HepG2 (cell line): ENCODE data around the gene MYD88. TPM values are rescaled to one million over a fixed set of nuclear protein-coding genes. Genes with fewer than 3 reads are reported as not detected.
A peak's percentile ranks its signal among the peaks of the same experiment; 100 is the strongest.

Experiments used
- DNMT3B ChIP-seq: conservative IDR thresholded peaks from 2 replicates; pipeline ENCODE4 v1.6.1; 2016; ENCODE audit warnings: missing biosample characterization, control low read depth
- ETV6 ChIP-seq: sonication (generic); formaldehyde crosslinking; conservative IDR thresholded peaks from 2 replicates; pipeline ENCODE4 v1.4.0; 2020; ENCODE audit warnings: missing genetic modification reagents
- GATA4 ChIP-seq: sonication (generic); IDR thresholded peaks from 2 replicates; pipeline ENCODE4 v1.6.1; 2016; ENCODE audit warnings: antibody characterized with exemption, low read depth, borderline replicate concordance
- KDM6A ChIP-seq: IDR thresholded peaks from 2 replicates; pipeline ENCODE4 v1.6.1; 2016; ENCODE audit warnings: low read depth
- MAX ChIP-seq: IDR thresholded peaks from 2 replicates; pipeline ENCODE4 v1.6.1; 2012; ENCODE audit warnings: inconsistent platforms
- RBM39 ChIP-seq: fragments of 200-400 bp; formaldehyde crosslinking; IDR thresholded peaks from one replicate; pipeline ENCODE4 v1.6.1; 2018; ENCODE audit warnings: antibody characterized with exemption, mild to moderate bottlenecking, low read depth, low read length; ENCODE audit not compliant: poor library complexity, severe bottlenecking
- REPIN1 ChIP-seq: sonication (generic); formaldehyde crosslinking; IDR thresholded peaks from 2 replicates; pipeline ENCODE4 v1.8.0; 2022; ENCODE audit warnings: missing genetic modification reagents, low read depth, mild to moderate bottlenecking, borderline replicate concordance
- SOX6 ChIP-seq, 2 experiments: fragments of 450-650 bp in 1 of 2; sonication (generic) in 1 of 2; formaldehyde crosslinking in 1 of 2; IDR thresholded peaks; 2 replicates each; pipeline versions ENCODE4 v1.4.0 to v1.6.1; 2017 to 2020; ENCODE audit warnings: antibody characterized with exemption in 1 of 2, mild to moderate bottlenecking in 1 of 2, missing genetic modification reagents in 1 of 2
- TERF1 ChIP-seq: sonication (generic); formaldehyde crosslinking; IDR thresholded peaks from 2 replicates; pipeline ENCODE4 v1.8.0; 2022; ENCODE audit warnings: mild to moderate bottlenecking, missing genetic modification reagents, moderate library complexity
- UBTF ChIP-seq: sonication (generic); formaldehyde crosslinking; IDR thresholded peaks from 2 replicates; pipeline ENCODE4 v1.4.0; 2020; ENCODE audit warnings: mild to moderate bottlenecking, missing genetic modification reagents
- ZNF235 ChIP-seq: sonication (generic); formaldehyde crosslinking; IDR thresholded peaks from 2 replicates; pipeline ENCODE4 v1.8.1; 2023; ENCODE audit warnings: mild to moderate bottlenecking, missing genetic modification reagents, borderline replicate concordance
- ZNF329 ChIP-seq: sonication (generic); formaldehyde crosslinking; IDR thresholded peaks from 2 replicates; pipeline ENCODE4 v1.9.0; 2021; ENCODE audit warnings: low read depth, mild to moderate bottlenecking, missing genetic modification reagents
- ZNF484 ChIP-seq: sonication (generic); formaldehyde crosslinking; IDR thresholded peaks from 2 replicates; pipeline ENCODE4 v1.5.1; 2020; ENCODE audit warnings: mild to moderate bottlenecking, low read depth, missing genetic modification reagents, borderline replicate concordance
- ZNF619 ChIP-seq: sonication (generic); formaldehyde crosslinking; IDR thresholded peaks from 2 replicates; pipeline ENCODE4 v1.4.0; 2020; ENCODE audit warnings: mild to moderate bottlenecking, missing genetic modification reagents
- ZNF737 ChIP-seq: sonication (generic); formaldehyde crosslinking; IDR thresholded peaks from 2 replicates; pipeline ENCODE4 v1.5.0; 2020; ENCODE audit warnings: missing genetic modification reagents, mild to moderate bottlenecking, borderline replicate concordance
- polyA plus RNA-seq, 8 experiments: library from polyadenylated mRNA; depleted of rRNA in 3 of 8; stranded (reverse) in 7 of 8; unstranded in 1 of 8; fragments of >200 nt; fragmentation: Illumina TruSeq in 4 of 8; extraction: Trizol in 4 of 8; gene quantifications; 2 replicates each; pipeline versions ENCODE4 v1.2.1 to v1.2.3, GENCODE V29; 2011 to 2016; ENCODE audit warnings: low read depth in 4 of 8, missing spikeins in 1 of 8, mixed read lengths in 1 of 8; ENCODE audit not compliant: insufficient read depth in 1 of 8
- total RNA-seq, 5 experiments: library from RNA; depleted of rRNA; stranded (reverse); fragments of >200 nt; fragmentation: Illumina TruSeq; extraction: Trizol; gene quantifications; 2 replicates each; pipeline ENCODE4 v1.2.3, GENCODE V29; 2016; ENCODE audit warnings: low read depth in 1 of 5
- TF ChIP-seq, protein P1 (sequence below): conservative IDR thresholded peaks from 2 replicates; pipeline ENCODE4 v1.6.1; 2018; ENCODE audit warnings: missing genetic modification reagents
- TF ChIP-seq, protein P2 (sequence below): sonication (generic); formaldehyde crosslinking; IDR thresholded peaks from 2 replicates; pipeline ENCODE4 v1.5.0; 2020; ENCODE audit warnings: missing genetic modification reagents, mild to moderate bottlenecking, borderline replicate concordance
- TF ChIP-seq, protein P3 (sequence below), 2 experiments: sonication (generic) in 1 of 2; formaldehyde crosslinking in 1 of 2; IDR thresholded peaks; 2 replicates each; pipeline versions ENCODE4 v1.4.0 to v1.6.1; 2016 to 2020; ENCODE audit warnings: borderline replicate concordance in 1 of 2, low read depth in 1 of 2, mild to moderate bottlenecking in 1 of 2, missing genetic modification reagents in 1 of 2

Gene MYD88
- total and polyA plus RNA-seq, 2 of the 13 experiments (the other 11 are each of a cell fraction or from before 2014, with no cell fraction given), result 7.6 to 32.7 TPM

DNA sequence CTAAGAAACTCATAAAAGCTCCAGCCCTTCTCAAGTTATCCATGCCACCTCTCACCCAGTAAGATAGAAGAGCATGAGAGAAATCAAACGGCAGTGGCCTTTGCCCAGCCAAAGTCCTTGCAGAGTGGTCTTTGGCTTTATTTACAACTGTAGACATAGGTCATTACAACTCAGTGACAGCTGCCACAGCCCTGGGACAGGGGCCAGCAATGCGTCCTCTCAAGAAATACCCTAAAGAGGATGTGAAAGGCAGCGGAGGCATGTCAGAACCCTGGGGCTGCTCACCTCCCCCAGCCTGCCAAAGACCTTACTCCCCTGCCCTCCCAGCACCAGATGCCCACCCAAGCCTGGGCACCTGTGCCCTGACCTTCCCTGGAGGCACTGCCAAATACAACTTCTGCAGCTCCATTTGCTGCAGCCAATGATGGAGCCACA lies 7.8 kb upstream of the MYD88 start (continued):
- TF ChIP-seq MAX (no peak), RBM39 (no peak), ZNF619 (CRISPR knock-in tag) (no peak; the same call in 1 of the 2 replicates), DNMT3B (no peak), ETV6 (CRISPR knock-in tag) (no peak), KDM6A (CRISPR knock-in tag) (peak; percentile 66; the same call in 1 of the 2 replicates), TERF1 (no peak), SOX6 (IDR thresholded peaks at IDR 0.05) (no peak), SOX6 (CRISPR knock-in tag; IDR thresholded peaks at IDR 0.05) (peak; percentile 74), ZNF737 (no peak), ZNF235 (no peak), ZNF329 (CRISPR knock-in tag) (no peak), UBTF (CRISPR knock-in tag) (no peak), ZNF484 (CRISPR knock-in tag) (no peak), GATA4 (0 out of 2 replicates have a peak, but pooled peaks have one; percentile 27), REPIN1 (CRISPR knock-in tag) (0 out of 2 replicates have a peak, but pooled peaks have one; percentile 13)
- TF ChIP-seq, protein P1, sequence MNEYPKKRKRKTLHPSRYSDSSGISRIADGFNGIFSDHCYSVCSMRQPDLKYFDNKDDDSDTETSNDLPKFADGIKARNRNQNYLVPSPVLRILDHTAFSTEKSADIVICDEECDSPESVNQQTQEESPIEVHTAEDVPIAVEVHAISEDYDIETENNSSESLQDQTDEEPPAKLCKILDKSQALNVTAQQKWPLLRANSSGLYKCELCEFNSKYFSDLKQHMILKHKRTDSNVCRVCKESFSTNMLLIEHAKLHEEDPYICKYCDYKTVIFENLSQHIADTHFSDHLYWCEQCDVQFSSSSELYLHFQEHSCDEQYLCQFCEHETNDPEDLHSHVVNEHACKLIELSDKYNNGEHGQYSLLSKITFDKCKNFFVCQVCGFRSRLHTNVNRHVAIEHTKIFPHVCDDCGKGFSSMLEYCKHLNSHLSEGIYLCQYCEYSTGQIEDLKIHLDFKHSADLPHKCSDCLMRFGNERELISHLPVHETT, result no peak
- TF ChIP-seq, protein P2, sequence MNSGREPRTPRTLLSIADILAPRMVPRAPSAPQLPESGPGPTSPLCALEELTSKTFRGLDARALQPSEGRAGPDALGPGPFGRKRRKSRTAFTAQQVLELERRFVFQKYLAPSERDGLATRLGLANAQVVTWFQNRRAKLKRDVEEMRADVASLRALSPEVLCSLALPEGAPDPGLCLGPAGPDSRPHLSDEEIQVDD (CRISPR knock-in tag), result no peak
- TF ChIP-seq, protein P3, sequence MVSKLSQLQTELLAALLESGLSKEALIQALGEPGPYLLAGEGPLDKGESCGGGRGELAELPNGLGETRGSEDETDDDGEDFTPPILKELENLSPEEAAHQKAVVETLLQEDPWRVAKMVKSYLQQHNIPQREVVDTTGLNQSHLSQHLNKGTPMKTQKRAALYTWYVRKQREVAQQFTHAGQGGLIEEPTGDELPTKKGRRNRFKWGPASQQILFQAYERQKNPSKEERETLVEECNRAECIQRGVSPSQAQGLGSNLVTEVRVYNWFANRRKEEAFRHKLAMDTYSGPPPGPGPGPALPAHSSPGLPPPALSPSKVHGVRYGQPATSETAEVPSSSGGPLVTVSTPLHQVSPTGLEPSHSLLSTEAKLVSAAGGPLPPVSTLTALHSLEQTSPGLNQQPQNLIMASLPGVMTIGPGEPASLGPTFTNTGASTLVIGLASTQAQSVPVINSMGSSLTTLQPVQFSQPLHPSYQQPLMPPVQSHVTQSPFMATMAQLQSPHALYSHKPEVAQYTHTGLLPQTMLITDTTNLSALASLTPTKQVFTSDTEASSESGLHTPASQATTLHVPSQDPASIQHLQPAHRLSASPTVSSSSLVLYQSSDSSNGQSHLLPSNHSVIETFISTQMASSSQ (IDR thresholded peaks at IDR 0.05; ENCODE audit: low read depth), result no peak
- TF ChIP-seq, protein P3 (CRISPR knock-in tag; IDR thresholded peaks at IDR 0.05; ENCODE audit: borderline replicate concordance), result no peak
